ENCODE measurements around the gene LDHB.

DNA sequence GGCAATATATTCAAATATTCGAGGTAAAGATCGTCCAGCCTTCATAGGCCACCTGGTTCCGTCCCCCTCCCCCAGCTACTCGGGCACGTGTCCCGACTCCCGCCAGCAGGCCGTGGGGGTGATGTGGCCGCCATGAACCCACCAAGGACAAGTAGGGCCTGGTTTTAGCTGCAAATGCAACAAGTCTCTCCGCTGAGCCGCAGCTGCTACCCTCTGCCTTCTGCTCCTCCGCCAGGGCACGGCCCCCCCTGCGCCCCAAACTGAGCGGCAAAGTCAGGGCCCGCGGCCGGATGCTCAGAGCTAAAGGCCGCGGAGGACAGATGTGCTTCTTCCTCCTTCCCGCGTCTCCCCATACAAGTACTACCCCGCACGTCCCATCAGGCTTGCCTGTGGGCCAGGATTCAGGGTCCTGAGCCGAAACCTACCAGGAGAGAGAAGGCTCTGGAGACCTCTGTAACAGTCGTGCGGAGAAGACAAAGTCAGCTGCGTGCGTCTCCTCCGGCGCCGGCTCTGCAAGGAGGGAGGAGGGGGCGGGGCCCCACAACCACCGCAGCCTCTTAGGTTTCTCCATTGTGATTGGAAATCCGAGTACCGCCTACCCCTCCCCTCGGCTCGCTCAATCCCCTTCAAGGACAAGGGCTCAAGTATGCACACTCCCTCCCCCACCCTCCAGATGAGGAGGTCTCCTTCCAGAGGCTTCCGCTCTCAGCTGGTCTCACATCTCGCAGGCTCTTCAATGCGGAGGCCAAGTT, at the start of gene LDHB:
- TF ChIP-seq CTCF (IDR thresholded peaks at IDR 0.05; ENCODE audit: insufficient read depth, low read depth, low read length) (no peak), EZH2 (IDR thresholded peaks at IDR 0.05; ENCODE audit: insufficient read depth, low read length) (no peak)

Data from astrocyte (in vitro differentiated cells and primary cell).